Nephron progenitor cell (in vitro differentiated cells): ENCODE data around the gene EIF1AD.

Source experiments
- DNase-seq: peaks from one replicate; pipeline ENCODE4 v3.0.0; 2021
- H3K27ac Mint-ChIP-seq: 2 replicates; pipeline ENCODE4 v1.8.0; 2021; ENCODE audit warnings: mild to moderate bottlenecking, moderate library complexity, mixed read lengths
- H3K27me3 Mint-ChIP-seq: 2 replicates; pipeline ENCODE4 v1.8.0; 2021; ENCODE audit warnings: mild to moderate bottlenecking, low read depth, mixed read lengths; ENCODE audit not compliant: poor library complexity
- H3K36me3 Mint-ChIP-seq: 2 replicates; pipeline ENCODE4 v1.8.0; 2021; ENCODE audit warnings: low read depth, mixed read lengths
- H3K4me1 Mint-ChIP-seq: 2 replicates; pipeline ENCODE4 v1.8.0; 2021; ENCODE audit warnings: mixed read lengths
- H3K4me3 Mint-ChIP-seq: 2 replicates; pipeline ENCODE4 v1.8.0; 2021; ENCODE audit warnings: mild to moderate bottlenecking, moderate library complexity, mixed read lengths
- H3K9me3 Mint-ChIP-seq: 2 replicates; pipeline ENCODE4 v1.8.0; 2021; ENCODE audit warnings: mild to moderate bottlenecking, moderate library complexity, mixed read lengths
- TF ChIP-seq, protein P1 (sequence below): fragments of 200-600 bp; sonication (generic); IDR thresholded peaks from 2 replicates; pipeline ENCODE4 v1.5.0; 2021; ENCODE audit warnings: antibody characterized with exemption

Gene EIF1AD

DNA sequence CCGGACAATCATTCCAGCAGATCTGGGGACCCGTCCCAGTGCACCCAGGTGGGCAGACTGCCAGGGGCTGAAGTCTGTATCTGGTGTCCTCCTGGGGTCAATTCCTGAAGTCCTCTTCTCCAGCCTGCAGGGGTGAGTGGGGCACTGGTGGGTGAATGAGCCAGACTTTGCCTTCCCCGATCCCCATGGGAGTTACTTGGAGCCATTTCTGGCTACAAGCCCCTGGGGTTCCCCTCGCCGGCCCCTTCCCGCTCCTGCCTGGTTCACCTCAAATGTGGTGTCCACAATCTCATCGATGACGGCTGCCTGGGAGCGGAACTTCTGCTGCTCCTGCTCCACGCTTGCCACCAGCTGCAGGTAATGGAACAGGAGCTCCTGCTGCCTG lies 14.8 kb upstream of the EIF1AD start:
- Mint-ChIP-seq H3K4me3 (no peak overlapping the region), H3K27ac (no peak overlapping the region), H3K9me3 (no peaks in the 10 kb centered on the region), H3K36me3 (no peaks in the 10 kb centered on the region), H3K4me1 (no peaks in the 10 kb centered on the region), H3K27me3 (peaks cover 23% of the 10 kb centered on the region)
- TF ChIP-seq, protein P1, sequence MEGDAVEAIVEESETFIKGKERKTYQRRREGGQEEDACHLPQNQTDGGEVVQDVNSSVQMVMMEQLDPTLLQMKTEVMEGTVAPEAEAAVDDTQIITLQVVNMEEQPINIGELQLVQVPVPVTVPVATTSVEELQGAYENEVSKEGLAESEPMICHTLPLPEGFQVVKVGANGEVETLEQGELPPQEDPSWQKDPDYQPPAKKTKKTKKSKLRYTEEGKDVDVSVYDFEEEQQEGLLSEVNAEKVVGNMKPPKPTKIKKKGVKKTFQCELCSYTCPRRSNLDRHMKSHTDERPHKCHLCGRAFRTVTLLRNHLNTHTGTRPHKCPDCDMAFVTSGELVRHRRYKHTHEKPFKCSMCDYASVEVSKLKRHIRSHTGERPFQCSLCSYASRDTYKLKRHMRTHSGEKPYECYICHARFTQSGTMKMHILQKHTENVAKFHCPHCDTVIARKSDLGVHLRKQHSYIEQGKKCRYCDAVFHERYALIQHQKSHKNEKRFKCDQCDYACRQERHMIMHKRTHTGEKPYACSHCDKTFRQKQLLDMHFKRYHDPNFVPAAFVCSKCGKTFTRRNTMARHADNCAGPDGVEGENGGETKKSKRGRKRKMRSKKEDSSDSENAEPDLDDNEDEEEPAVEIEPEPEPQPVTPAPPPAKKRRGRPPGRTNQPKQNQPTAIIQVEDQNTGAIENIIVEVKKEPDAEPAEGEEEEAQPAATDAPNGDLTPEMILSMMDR: no peak
- no peak for DNase-seq

DNA sequence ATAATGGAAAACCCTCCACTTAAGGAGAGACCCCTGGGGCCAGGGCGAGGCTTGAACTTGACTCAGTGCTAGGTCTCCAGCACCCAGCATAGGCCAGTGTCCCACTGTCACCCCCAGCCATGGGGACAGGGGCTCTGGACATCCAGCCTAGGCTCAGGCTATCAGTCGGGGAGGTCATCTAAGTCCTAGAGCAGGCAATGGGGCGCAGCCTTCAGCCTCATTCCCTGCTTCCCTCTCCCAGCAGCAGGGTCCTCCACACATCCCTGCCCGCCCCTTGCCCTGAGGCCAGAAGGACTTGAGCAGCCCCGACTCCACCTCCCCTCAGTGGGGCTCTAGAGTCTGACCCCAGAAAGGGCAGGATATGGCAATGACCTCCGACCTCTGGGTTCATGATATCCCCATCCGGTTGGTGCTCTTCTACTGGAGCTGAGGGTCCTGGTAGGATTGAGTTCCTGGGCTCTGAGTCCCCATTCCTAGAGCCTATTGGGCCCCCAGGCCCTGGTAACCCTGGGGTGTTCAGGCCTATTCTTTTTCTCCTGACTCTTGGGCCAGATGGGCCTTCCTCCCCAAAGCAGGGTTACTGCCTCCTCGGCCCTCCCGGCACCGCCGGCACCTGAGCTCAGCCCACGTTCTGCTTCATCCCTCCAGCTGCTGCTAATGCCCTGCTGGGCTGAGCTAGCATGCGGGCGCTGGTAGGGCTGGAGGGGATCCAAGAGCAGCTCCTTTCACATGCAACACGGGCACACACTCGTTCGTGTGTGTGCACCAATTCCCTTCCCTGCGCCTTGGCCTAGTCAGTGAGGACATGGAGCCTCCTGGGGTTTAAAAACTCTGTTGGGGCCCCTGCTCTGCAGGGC lies 14.2 kb upstream of the EIF1AD start:
- DNase-seq: no peak
- TF ChIP-seq, protein P1: no peak
- no peak overlapping the region for H3K27ac Mint-ChIP-seq

DNA sequence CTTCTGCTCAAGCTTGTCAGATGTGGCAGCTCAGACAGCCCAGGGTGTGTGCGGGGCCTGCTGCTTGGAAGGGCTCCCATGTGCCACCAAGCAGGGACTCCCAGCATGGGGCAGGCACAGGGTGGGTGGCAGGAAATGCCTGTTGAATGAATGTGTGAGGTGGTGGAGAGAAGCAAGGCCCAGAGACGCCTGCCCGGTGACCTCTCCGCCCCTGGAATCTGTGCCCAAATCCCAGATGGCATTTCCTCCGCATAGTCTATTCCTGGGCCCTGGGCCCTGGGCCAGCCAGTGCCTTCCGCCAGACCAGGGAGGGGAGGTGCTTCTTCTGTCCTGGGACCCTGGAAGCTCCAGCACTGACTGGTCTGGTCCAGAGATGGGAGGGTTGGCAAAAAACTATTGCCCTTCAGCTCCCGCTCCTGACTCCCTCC lies 13.5 kb upstream of the EIF1AD start:
- H3K27me3 Mint-ChIP-seq: peaks cover 30% of the 10 kb centered on the region
- no peaks in the 10 kb centered on the region for H3K9me3 Mint-ChIP-seq
- H3K36me3 Mint-ChIP-seq: no peaks in the 10 kb centered on the region
- no peak for DNase-seq
- no peak overlapping the region for H3K4me3 Mint-ChIP-seq
- H3K27ac Mint-ChIP-seq: no peak overlapping the region
- TF ChIP-seq, protein P1: no peak
- H3K4me1 Mint-ChIP-seq: peaks cover under 1% of the 10 kb centered on the region

More for the DNA sequence above, 14.2 kb upstream of the EIF1AD start:
- no peaks in the 10 kb centered on the region for H3K4me1 Mint-ChIP-seq
- no peaks in the 10 kb centered on the region for H3K36me3 Mint-ChIP-seq
- H3K27me3 Mint-ChIP-seq: peaks cover 23% of the 10 kb centered on the region
- no peak overlapping the region for H3K4me3 Mint-ChIP-seq
- H3K9me3 Mint-ChIP-seq: no peaks in the 10 kb centered on the region

DNA sequence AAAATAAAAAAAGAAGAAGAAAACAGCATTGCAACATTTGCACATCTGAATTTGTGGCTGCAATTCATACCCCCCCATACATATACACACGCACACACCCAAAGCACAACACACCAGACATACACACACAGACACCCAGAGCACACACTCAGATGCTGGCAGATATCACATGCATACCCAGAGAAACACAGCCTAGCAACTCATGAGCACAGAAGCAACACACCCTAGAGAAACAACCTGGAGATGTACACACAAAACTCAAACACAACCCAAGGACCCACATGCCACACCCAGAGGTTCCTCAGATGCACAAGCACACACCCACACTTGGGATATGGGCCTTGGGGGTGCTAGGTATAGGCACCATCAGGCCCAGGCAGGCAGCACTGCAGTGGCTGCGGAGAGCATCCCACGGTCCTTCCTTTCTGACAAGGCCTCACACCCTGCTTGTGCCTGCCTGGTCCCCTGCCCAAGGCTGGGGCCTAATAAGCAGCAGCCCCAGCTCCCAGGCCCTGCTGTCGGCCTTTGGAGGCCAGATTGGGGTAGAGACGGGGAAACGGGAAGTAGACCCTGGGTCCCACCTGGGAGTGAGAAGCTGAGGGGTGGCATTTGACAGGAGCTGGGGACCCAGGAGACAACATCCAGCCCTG lies 13.0 kb upstream of the EIF1AD start:
- DNase-seq: no peak
- TF ChIP-seq, protein P1: no peak
- peaks cover 5% of the 10 kb centered on the region for H3K4me1 Mint-ChIP-seq
- no peak overlapping the region for H3K27ac Mint-ChIP-seq
- H3K9me3 Mint-ChIP-seq: no peaks in the 10 kb centered on the region
- no peaks in the 10 kb centered on the region for H3K36me3 Mint-ChIP-seq
- no peak overlapping the region for H3K4me3 Mint-ChIP-seq
- peaks cover 35% of the 10 kb centered on the region for H3K27me3 Mint-ChIP-seq

DNA sequence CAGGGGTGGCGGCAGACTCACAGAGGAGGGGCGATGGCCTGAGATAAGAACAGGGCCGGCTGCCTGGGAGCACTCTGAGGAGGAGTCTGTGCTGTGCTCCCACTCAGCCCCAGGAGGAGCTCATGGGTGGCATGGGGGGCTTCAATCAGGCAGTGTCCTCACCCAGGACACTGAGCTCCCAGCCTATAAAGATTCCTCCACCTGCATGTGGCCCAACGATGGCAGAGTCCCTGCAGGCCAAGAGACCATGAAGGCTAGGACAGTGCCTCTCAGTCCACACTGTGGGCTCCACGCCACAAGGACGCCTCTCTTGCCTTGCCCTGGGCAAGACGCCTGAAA lies 11.8 kb upstream of the EIF1AD start:
- TF ChIP-seq, protein P1: no peak
- Mint-ChIP-seq H3K27me3 (peaks cover 37% of the 10 kb centered on the region), H3K4me1 (peaks cover 9% of the 10 kb centered on the region), H3K9me3 (no peaks in the 10 kb centered on the region), H3K27ac (no peak overlapping the region), H3K4me3 (no peak overlapping the region), H3K36me3 (no peaks in the 10 kb centered on the region)
- DNase-seq: no peak
